ENCODE results near the gene TSC22D4.
"Not testable (repeated sequence)": the region's sequence is repeated elsewhere in the genome, so short reads cannot be mapped to it uniquely, and the experiment has no call there.

TSC22D4 gene

DNA sequence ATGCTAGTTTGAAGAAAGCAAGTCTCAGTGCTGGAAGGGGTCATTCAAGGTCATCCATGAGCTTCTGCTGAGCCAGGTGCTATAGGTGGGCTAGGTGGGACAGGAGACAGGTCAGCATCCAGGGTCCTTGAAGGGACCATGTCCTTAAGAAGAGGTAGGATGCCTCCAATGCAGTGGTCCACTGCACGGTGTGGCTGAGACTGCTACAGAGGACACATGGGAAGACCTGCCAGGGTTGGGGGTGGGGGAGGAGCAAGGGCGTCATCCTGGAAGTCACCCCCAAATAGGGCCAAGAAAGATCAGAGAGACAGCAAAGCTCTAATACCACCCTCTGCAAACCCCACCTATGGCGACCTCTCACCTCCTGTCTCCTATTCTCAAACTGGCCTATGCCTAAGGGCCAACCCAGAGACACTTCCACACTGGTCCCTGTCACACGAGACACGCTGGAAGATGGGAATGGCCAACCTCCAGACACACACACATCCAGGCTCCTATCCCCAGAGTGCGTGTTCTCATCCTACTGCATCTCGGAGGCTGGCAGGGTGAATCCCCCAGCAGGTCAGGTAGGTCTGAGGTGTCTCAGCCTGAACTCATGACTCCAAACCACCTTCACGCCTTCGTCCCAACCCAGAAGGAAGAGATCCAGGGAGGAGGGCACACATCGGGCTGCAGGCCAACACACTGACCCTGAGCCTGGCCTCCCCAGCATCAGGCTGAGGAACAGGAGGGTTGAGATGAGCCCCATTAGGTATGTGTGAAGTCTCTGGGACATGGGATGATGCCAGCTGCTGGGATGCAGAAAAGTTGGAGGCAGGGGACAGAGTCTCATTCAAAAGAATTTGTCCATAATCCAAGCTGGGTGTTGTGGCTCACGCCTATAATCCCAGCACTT, 37.1 kb downstream of the TSC22D4 start:
- DNase-seq = no peak

DNA sequence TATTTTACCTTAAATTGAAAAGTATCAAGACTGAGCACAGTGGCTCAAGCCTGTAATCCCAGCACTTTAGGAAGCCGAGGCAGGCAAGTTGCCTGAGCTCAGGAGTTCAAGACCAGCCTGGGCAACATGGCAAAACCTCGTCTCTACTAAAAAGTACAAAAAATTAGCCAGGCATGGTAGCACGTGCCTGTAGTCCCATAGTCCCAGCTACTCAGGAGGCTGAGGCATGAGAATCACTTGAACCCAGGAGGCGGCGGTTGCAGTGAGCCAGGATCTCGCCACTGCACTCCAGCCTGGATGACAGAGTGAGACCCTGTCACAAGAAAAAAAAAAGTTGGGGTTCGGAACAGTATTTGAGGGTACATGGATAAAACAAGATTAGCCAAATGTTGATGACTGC, 39.8 kb downstream of the TSC22D4 start:
- DNase-seq = not testable (repeated sequence)

DNA sequence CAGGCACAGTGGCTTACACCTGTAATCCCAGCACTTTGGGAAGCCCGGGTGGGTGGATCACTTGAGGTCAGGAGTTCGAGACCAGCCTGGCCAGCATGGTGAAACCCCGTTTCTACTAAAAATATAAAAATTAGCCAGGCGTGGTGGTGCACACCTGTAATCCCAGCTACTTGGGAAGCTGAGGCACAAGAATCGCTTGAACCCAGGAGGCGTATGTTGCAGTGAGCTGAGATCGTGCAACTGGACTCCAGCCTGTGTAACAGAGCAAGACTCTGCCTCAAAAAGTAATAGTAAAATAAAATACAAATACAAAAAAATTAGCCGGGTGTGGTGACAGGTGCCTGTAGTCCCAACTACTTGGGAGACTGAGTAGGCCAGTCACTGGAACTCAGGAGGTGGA, 40.3 kb downstream of the TSC22D4 start:
- not testable (repeated sequence) for DNase-seq

DNA sequence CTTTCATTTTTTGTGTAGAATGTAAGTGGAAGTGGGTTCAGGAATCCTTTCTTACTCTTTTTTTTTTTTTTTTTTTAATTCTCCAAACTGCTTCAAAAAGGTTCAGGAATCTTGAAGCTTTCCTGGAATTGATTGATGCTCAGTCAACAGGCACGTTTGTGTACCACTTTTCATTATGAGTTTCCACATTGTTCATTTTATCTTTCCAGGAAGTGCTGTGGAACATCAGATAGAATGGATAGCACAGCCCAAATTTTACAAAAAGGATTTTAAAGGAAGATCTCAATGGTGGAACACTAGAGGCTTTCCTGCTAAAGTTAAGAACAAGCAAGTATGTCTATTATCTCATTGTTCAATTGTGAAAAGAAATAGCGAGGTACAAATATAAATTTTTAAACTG, 40.8 kb downstream of the TSC22D4 start:
- DNase-seq = no peak

DNA sequence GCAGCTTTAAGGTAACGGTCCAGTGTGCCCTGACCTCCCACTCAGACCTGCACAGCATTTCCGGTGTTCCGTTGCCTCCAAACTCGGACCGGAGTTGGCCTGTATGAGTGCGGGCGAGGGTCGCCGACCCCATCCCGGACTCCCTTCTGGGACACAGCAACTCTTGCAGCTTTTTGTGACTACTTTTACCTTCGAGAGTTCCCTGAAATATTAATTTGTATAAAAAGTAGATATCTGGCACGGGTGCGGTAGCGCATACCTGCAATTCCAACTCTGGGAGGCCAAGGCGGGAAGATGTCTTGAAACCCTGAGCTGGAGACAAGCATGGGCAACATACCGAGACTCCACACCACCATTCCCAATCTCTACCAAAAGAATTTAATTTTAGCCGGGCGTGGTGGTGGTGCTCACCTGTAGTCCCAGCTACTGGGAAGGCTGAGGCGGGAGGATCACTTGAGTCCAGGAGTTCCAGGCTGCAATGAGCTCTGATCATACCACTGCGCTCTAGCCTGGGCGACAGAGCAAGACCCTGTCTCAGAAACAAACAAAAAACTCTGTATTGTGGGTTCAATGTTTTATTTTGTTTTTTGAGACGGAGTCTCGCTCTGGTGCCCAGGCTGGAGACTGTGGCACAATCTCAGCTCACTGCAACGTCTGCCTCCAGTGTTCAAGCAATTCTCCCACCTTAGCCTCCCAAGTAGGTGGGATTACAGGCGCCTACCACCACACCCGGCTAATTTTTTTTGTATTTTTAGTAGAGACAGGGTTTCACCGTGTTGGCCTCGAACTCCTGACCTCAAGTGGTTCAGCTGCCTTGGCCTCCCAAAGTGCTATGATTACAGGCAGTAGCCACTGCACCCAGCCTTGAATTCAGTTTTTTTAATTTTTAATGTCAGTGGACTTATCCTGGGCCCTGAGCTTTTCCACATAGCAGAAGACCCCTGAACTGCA, 41.6 kb downstream of the TSC22D4 start:
- no peak for DNase-seq

DNA sequence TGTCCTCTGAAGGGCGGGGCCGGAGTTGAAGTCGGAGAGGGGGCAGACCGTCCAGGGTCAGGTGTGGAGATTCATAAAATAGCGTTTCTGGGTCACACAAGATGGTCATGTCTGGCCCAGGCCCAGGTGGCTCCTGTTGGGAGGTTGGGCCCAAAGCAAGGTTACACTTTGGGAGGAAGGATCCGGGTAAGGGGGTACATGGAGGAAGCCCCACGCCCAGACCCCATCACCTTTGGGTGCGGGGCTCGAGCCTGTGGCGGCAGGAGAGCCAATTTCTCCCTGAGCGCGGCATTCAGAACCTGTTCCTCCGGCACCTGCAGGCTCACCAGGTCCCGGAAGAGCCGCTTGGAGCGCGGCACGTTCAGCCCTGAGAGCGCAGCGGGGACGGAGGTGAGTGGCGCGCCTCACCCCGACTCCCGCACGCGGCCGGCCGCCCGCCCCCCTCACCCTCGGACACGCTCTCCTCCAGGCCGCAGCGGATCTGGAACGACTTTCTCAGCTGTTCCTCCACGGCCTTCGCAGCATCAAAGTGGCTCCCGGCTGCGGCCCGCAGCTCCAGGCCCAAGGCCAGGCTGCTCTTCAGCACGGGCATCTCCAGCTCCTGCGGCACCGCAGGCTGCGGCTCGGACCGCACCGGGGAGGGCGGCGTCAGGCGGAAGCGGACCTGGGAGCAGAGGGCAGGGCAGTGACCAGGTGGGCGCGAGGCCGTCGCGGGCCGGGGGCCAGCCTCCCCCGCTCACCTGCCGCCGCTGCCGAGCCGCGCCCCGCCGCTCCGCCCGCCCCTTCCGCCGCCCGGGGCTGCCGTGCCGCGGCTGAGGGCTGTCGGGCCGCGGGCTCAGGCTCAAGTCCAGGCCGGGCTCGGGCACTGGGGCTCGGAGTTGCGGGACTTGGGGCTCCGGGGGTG, 43.4 kb downstream of the TSC22D4 start:
- DNase-seq = peak; percentile 45

DNA sequence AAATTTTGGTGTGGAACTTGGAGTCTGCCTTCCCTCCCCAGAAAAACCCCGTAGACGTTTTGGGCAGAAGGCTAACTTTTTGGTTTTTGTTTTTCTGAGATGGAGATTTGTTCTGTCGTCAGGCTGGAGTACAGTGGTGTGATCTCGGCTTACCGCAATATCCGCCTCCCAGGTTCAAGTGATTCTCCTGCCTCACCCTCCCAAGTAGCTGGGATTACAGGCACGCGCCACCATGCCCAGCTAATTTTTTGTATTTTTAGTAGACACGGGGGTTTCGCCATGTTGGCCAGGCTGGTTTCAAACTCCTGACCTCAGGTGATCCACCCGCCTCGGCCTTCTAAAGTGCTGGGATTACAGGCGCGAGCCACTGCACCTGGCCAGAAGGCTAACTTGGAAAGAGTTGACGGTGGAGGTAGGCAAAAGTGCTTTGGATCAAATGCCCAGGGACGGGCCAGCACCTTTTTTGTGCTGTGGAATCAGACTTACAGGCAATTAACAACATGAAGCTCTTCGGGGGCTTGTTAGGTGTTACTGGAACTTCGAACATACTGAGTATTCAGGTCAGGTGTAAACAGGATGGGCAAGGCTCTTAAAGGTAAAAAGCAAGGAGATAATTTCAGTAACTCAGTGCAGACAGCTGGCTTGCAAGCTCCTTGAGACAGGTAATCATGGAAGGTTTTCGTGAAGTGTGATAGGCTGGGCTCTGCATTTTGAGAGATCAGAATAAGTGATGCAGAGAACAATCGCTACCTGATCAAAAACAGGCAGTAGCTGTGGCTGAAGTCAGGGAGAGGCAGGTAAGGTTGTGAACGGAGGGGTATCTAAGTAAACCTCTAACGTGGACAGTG, 44.5 kb downstream of the TSC22D4 start:
- DNase-seq = no peak

DNA sequence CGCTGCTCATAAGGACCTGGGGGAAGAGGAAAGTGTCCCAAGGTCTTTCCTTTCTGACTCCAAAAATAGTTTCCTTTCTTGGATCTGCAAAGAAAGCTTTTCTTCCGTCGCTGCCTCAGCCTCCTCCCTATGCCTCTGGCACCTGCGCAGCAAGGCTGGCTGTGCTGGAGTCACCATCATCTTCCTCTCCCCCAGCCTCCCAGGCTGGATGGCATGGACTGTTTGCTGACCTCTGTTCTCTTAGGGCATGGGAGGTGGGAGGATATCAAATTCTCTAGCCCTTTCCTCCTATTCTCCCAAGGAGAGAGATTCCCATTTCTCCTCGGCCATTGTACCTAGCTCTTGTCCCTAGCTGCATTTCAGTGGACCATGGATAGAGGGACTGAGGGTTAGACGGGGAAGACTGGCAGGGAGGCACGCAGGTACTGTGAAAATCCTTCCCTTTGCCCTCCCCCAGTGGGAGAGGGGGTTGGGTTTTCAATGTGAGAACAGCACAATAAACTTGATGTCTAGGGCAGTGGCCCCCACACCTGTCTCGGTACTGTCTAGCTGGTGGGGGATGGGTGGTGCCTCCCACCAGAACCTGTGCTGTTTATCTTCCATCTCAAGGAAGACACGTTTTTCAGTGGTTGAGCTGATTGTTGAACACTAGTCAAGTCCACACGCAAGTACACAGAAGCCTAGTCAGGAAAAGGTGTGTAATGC, 45.3 kb downstream of the TSC22D4 start:
- no peak for DNase-seq

DNA sequence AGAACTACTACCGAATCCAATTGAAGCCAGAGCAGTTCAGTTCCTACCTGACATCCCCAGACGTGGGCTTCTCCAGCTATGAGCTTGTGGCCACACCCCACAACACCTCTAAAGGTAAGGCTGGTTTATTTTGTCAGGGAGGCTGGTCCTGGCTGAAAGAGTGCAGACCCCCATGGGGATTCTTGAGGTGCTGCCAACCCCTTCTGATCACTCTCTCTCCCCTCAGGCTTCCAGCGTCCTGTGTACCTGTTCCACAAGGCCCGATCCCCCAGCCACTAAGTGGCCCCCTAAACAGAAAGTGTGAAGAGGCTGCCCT, 45.8 kb downstream of the TSC22D4 start:
- DNase-seq = no peak

DNA sequence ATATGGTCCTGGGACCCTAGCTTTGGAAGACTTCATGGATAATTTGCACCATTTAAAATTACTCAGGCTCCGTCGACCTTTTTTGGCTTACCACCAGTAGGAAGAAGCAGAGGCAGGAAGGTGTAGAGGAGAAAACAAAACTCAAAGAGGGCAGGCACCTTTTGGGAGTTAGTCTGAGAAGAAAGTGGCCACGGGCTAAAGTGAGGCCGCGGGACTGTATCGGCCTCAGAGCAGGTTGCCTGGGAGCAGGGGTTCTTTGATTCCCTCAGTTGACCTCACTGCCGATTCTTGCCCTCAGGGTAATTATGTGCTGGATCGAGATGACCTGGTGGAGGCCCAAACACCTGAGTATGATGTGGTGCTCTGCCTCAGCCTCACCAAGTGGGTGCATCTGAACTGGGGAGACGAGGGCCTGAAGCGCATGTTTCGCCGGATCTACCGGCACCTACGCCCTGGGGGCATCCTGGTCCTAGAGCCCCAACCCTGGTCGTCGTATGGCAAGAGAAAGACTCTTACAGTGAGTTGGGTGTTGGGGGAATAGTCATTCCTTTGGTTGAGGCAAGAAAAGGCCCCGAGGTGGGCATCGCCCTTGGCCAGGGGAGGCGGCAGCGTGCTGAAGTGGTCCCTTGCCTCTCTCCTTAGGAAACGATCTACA, 46.3 kb downstream of the TSC22D4 start:
- no peak for DNase-seq

DNA sequence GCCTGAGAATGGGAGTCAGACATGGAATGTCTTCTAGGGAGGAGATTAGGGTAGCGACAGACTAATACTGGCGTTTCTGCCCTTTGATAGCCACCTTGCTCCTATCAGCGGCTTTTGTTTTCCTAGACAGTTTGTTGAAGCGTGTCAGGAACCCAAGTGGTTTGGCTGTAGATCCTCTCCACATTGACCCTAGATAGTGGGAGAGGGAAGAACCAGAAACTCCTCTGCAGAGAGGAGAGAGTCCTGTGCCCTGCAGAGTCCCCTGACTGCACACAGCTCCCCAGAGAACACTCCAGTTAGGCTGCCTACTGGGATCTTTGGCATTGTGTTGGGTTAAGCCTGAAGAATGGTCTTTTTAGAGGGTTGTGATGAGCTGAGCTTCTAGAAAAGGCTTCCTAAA, 47.0 kb downstream of the TSC22D4 start:
- no peak for DNase-seq

DNA sequence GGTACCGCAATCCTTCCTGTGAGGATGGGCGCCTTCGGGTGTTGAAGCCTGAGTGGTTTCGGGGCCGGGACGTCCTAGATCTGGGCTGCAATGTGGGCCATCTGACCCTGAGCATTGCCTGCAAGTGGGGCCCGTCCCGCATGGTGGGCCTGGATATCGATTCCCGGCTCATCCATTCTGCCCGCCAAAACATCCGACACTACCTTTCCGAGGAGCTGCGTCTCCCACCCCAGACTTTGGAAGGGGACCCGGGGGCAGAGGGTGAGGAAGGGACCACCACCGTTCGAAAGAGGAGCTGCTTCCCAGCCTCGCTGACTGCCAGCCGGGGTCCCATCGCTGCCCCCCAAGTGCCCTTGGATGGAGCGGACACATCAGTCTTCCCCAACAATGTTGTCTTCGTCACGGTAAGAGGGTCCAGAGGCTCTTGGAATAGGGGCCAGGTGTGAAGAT, 47.7 kb downstream of the TSC22D4 start:
- DNase-seq = no peak

DNA sequence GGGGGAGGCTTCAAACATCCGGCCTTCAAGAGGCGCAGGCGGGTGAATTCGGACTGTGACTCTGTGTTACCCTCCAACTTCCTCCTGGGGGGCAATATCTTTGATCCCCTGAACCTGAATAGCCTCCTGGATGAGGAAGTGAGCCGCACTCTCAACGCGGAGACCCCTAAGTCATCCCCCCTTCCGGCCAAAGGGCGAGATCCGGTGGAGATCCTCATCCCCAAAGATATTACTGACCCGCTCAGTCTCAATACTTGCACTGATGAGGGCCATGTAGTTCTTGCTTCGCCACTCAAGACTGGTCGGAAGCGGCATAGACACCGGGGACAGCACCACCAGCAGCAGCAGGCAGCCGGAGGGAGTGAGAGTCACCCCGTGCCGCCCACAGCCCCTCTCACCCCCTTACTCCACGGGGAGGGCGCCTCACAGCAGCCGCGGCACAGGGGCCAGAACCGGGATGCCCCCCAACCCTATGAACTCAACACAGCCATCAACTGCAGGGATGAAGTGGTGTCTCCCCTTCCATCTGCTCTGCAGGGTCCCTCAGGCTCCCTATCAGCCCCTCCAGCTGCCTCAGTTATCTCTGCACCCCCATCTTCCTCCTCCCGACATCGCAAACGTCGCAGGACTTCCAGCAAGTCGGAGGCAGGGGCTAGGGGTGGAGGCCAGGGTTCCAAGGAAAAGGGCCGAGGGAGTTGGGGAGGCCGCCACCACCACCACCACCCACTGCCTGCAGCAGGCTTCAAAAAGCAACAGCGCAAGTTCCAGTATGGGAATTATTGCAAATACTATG, 48.3 kb downstream of the TSC22D4 start:
- no peak for DNase-seq

DNA sequence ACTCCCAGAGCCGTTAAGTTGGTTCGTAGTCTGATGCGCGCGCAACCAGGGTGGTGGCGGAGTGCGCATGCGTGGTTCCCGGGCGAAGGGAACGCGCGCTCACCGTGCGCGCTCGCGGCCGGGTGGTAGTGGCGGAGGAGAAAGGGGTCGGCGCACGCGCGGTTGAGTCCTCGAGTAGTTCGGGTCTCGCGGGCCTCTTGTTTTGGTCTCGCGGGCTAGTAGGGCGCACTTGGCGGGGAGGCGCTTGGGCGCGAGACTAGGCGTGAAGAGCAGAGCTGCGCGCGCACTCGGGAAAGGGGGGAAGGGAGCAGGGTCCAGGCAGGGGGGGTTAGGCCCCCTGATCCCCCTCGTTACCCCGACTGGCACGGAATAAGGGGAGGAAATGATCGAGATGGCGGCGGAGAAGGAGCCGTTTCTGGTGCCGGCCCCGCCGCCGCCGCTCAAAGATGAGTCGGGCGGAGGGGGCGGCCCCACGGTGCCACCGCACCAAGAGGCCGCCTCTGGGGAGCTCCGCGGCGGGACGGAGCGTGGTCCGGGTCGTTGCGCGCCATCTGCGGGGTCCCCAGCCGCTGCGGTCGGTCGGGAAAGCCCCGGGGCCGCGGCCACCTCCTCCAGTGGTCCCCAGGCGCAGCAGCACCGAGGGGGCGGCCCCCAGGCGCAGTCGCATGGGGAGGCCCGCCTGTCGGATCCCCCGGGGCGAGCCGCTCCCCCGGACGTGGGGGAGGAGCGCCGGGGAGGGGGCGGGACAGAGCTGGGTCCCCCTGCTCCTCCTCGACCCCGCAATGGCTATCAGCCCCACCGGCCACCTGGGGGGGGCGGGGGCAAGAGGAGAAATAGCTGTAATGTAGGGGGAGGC, 49.1 kb downstream of the TSC22D4 start, which contains the start of gene MEPCE:
Gene MEPCE, plus strand, starts transcription at position 195 of the 856 bp plus-strand sequence. Its CDS starts 188 bp downstream, at position 383.
- DNase-seq = peak; percentile 99

DNA sequence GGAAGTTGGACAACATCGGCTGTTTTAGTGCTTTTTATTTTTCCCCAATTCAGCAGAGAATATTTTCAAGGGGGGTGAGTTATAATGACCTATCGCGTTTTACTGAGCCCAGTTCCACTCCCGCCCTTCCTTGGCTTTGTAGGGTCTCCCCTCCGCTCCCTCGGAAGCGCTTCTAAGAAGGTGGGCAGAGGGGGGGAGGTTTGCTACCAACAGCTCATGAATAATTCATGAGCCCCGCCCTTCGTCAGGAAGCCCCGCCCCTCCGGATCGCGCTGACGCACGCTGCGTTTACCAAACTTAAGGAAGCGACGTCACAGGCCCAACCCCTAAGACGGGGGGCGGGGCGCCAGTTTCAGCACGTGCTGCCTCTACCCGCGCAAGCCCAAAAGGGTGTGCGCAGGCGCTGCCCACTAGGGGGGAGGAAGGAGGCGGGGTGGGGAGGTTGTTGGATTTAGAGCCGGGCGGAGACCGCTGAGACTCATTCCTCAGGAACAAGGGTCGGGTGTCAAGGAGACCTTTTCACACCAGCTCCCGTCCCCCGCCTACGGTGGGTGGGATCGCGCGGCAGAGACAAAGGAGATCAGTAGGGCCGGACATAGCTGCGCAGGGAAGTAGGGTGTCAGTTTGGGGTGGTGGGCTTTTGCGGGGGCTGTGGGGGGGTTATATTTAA, 49.9 kb downstream of the TSC22D4 start:
- peak; percentile 100 for DNase-seq

DNA sequence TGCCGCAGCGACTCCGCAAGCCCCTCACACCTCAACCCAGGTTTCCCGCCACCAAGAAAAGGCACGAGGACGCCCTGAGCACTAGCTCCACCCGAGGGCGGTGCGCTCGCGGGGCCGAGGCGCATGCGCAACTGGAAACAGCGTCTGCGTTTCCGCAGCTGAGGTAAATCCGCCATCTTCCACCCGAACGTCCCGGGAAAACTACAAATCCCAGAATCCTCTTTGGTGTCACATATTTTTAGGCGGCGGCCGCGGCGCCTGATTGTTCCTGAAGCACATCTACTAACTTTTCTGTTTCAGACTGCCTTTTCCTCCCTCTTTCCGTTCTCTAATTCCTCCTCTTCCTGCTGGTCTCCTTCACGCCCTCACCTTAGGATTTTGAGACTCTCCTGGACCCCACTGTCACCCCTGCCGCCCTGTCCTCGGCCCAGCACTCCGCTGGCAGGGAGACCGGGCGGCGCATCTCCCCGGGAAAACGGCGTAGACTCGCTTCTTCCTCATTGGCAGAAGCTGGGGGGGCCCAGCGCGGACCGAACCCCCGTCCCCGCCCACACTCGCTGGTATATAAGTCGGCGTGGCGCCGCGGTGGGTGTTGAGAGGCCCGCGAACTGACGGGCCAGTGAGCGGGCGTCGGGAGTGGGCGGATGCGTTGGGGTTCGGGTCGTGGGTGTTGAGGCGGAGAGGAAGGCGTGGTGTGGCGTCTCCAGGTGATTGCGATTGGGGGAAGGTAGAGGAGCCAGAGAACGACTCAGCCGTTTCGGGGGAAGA, 50.6 kb downstream of the TSC22D4 start, which contains the start of gene ZCWPW1:
Gene ZCWPW1, minus strand, starts transcription at position 505 of the 768 bp plus-strand sequence. CDS start 8,054 bp downstream, outside the sequence.
- DNase-seq = peak; percentile 99

DNA sequence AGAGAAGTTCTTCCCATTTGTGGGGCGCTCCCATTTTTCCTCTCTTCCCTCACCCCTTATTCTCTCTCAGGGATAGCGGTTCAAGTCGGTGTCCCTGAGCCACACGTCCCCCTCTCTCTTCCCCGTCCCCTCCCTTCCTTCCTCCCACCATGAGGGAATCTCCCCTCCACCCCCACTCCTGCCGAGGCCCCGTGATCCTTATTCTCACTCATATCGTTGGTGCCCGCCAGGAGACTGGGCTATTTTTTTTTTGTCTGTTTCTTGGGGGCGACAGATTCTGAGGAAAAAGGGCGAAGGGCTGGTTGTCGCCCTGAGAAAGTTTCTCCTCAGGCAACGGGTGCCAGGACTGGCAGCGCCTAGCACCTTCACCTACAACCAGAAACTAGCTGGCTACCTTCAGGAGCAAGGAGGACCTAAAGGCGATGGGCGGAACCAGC, 51.2 kb downstream of the TSC22D4 start:
- no peak for DNase-seq
